Suprapubic skin (tissue), 4 donors: ENCODE results near the gene ZNF134. TPM values are rescaled to one million over a fixed set of nuclear protein-coding genes. Genes with fewer than 3 reads are reported as not detected.

Experiments
- DNase-seq, 2 donors: peaks; one replicate each; pipeline ENCODE4 v3.0.0-alpha.2; 2019; ENCODE audit warnings: low spot score in 2 of 2
- H3K27ac ChIP-seq: fragments of 200-600 bp; sonication (generic); one replicate; pipeline ENCODE4 v1.5.1; 2019
- H3K27me3 ChIP-seq: fragments of 200-600 bp; sonication (generic); one replicate; pipeline ENCODE4 v1.5.1; 2019
- H3K36me3 ChIP-seq: fragments of 200-600 bp; sonication (generic); one replicate; pipeline ENCODE4 v1.5.1; 2019
- H3K4me1 ChIP-seq: fragments of 200-600 bp; sonication (generic); one replicate; pipeline ENCODE4 v1.5.1; 2019
- H3K4me3 ChIP-seq: fragments of 200-600 bp; sonication (generic); one replicate; pipeline ENCODE4 v1.5.1; 2019; ENCODE audit warnings: mild to moderate bottlenecking
- H3K9me3 ChIP-seq: fragments of 200-600 bp; sonication (generic); one replicate; pipeline ENCODE4 v1.5.1; 2019
- EP300 ChIP-seq: sonication (generic); formaldehyde crosslinking; IDR thresholded peaks from one replicate; pipeline ENCODE4 v1.6.1; 2017; ENCODE audit warnings: antibody characterized with exemption
- POLR2A ChIP-seq, 2 donors: fragments of 450-650 bp; IDR thresholded peaks; one replicate each; pipeline ENCODE4 v1.6.1; 2017; ENCODE audit warnings: antibody characterized with exemption in 2 of 2, mild to moderate bottlenecking in 2 of 2, moderate library complexity in 2 of 2
- POLR2AphosphoS5 ChIP-seq, 3 donors: sonication (generic); formaldehyde crosslinking; IDR thresholded peaks; one replicate each; pipeline ENCODE4 v1.6.1; 2017; ENCODE audit warnings: antibody characterized with exemption in 3 of 3
- whole genome bisulfite sequencing: methylation state at CpG from one replicate; pipeline ENCODE4 v1.1.5; 2018; 5-methylcytosine and 5-hydroxymethylcytosine counted together
- total RNA-seq, 4 donors: library from RNA; depleted of rRNA; stranded (reverse); fragments of >200 nt; gene quantifications; one replicate each; pipeline ENCODE4 v1.1.0, GENCODE V29; 2016
- TF ChIP-seq, protein P1 (sequence below), 2 donors: fragments of 200-600 bp in 1 of 2; fragments of 450-650 bp in 1 of 2; sonication (generic) in 1 of 2; IDR thresholded peaks; one replicate each; pipeline ENCODE4 v1.5.1; 2016 to 2019; ENCODE audit warnings: antibody characterized with exemption in 2 of 2, mild to moderate bottlenecking in 1 of 2, moderate library complexity in 1 of 2

ZNF134 gene
- total RNA-seq, 4 donors from 2014 or later: 15.8 to 35.0 (median 21.5) TPM

DNA sequence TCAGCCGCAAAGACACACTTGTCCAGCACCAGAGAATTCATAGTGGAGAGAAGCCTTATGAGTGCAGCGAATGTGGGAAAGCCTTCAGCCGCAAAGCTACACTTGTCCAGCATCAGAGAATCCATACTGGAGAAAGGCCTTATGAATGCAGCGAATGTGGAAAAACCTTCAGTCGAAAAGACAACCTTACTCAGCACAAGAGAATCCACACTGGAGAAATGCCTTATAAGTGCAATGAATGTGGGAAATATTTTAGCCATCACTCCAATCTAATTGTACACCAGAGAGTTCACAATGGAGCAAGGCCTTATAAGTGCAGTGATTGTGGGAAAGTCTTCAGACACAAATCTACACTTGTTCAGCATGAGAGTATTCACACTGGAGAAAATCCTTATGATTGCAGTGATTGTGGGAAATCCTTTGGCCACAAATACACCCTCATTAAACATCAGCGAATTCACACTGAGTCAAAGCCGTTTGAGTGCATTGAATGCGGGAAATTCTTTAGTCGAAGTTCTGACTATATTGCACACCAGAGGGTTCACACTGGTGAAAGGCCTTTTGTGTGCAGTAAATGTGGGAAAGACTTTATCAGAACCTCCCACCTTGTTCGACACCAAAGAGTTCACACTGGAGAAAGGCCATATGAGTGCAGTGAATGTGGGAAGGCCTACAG lies 6.8 kb downstream of the ZNF134 start:
- WGBS: 99% methylated on average over 10 of the region's 10 CpGs
- Histone ChIP-seq H3K4me1 (no peaks in the 10 kb centered on the region), H3K36me3 (peaks cover 78% of the 10 kb centered on the region), H3K4me3 (no peak overlapping the region), H3K27ac (no peak overlapping the region), H3K27me3 (no peaks in the 10 kb centered on the region), H3K9me3 (peaks cover 93% of the 10 kb centered on the region)
- TF ChIP-seq POLR2AphosphoS5 (IDR thresholded peaks at IDR 0.05) (no peak), POLR2A (IDR thresholded peaks at IDR 0.05) (no peak), EP300 (no peak)
- TF ChIP-seq, protein P1, sequence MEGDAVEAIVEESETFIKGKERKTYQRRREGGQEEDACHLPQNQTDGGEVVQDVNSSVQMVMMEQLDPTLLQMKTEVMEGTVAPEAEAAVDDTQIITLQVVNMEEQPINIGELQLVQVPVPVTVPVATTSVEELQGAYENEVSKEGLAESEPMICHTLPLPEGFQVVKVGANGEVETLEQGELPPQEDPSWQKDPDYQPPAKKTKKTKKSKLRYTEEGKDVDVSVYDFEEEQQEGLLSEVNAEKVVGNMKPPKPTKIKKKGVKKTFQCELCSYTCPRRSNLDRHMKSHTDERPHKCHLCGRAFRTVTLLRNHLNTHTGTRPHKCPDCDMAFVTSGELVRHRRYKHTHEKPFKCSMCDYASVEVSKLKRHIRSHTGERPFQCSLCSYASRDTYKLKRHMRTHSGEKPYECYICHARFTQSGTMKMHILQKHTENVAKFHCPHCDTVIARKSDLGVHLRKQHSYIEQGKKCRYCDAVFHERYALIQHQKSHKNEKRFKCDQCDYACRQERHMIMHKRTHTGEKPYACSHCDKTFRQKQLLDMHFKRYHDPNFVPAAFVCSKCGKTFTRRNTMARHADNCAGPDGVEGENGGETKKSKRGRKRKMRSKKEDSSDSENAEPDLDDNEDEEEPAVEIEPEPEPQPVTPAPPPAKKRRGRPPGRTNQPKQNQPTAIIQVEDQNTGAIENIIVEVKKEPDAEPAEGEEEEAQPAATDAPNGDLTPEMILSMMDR (IDR thresholded peaks at IDR 0.05): no peak
- DNase-seq: no peak

DNA sequence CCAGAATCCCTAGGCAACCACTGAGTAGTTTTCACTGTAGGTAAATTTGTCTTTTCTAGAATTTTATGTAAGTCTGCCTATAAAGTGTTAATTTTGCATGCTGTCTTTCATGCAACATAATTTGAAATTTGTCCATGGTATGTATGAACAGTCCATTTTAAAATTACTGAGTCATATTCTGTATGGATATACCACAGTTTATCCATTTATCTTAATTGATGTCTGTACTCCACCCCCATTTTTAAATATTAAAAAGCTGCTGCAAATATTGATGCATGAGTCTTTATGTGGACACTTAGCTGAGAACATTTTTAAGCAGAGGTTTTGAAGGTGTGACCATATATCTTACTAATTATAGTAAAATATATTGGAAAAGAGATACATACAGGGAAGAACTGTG lies 9.0 kb downstream of the ZNF134 start:
- Histone ChIP-seq H3K36me3 (peaks cover 55% of the 10 kb centered on the region), H3K4me1 (no peaks in the 10 kb centered on the region)

DNA sequence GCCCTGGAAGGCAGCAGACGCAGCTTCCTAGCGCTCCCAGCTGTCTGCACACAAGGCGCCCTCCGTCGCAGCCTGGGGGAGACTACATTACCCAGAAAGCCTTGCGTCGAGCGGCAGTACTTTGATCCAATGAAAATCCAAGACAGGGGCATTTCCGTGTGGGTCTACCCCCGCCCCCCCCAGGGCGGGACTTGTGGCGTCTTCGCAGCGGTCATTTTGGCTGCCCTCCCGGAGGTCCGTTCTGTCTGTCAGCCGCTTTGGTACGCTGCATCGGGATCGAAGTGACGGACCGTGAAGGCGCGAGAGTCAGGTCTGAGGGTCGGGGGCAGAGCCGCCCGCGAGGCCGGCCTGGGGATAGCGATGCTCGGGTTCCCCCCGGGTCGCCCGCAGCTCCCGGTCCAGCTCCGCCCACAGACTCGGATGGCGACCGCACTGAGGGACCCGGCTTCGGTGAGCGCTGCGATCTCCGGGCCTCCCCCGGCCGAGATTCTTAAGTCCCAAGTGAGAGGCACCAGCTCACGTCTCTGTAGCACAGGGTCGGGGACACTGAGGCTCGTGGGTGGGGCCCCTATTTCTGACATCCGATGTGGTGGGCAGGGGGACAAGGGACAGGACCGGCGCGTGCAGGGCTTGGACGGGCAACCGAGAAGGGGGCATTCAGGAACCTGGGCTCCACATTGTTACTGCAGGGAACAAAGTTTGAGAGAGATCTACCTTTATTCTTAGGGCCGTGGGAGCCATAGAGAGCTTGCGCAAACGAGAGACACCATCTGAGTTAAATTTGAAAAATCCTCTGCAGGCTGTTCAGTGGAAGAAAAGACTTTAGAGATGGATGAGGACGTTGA lies 19.2 kb downstream of the ZNF134 start, which contains the start of gene ZNF211:
Gene ZNF211 (plus strand): TSS at position 182 of the 845 bp plus-strand sequence. CDS start 179 bp downstream, at position 361.
- peaks cover 15% of the 10 kb centered on the region for H3K4me1 ChIP-seq
- H3K27me3 ChIP-seq: no peaks in the 10 kb centered on the region
- H3K9me3 ChIP-seq: peaks cover 17% of the 10 kb centered on the region
- peak; percentile 92 to 93 for DNase-seq
- H3K36me3 ChIP-seq: peaks cover 36% of the 10 kb centered on the region
- 3% methylated on average over 24 of the region's 59 CpGs for WGBS
- H3K4me3 ChIP-seq: peak within 1 kb of the TSS; percentile 92
- H3K27ac ChIP-seq: peak within 1 kb of the TSS; percentile 49
- TF ChIP-seq POLR2AphosphoS5 (IDR thresholded peaks at IDR 0.05) (peak in 2 of 3 donors; percentile 26 to 29), POLR2A (IDR thresholded peaks at IDR 0.05) (no peak)

More for the DNA sequence above, 9.0 kb downstream of the ZNF134 start:
- Histone ChIP-seq H3K4me3 (no peak overlapping the region), H3K27me3 (no peaks in the 10 kb centered on the region), H3K9me3 (peaks cover 79% of the 10 kb centered on the region), H3K27ac (no peak overlapping the region)
- DNase-seq: no peak
- TF ChIP-seq POLR2A (IDR thresholded peaks at IDR 0.05): no peak
- no peak for TF ChIP-seq EP300
- no peak for TF ChIP-seq POLR2AphosphoS5 (IDR thresholded peaks at IDR 0.05)
- TF ChIP-seq, protein P1 (IDR thresholded peaks at IDR 0.05): no peak

DNA sequence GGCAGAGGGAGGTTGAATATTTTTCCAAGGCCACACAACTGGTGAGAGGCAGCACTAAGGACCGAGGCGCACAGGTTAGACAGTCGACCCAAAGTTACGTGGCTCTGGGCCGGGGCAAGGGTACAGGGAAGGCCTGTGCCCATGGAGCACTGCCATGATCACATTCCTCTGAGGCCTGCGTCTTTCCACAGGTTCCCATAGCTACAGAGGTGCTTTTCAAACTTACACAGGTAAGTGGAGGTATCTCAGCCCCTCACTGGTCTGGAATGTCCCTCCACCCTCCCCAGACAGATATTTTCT lies 19.7 kb downstream of the ZNF134 start:
- TF ChIP-seq POLR2AphosphoS5 (IDR thresholded peaks at IDR 0.05) (no peak), POLR2A (IDR thresholded peaks at IDR 0.05) (no peak), EP300 (no peak)
- TF ChIP-seq, protein P1 (IDR thresholded peaks at IDR 0.05): no peak
- WGBS: 42% methylated on average over 5 of the region's 6 CpGs
- Histone ChIP-seq H3K4me1 (peaks cover 15% of the 10 kb centered on the region), H3K9me3 (peaks cover 18% of the 10 kb centered on the region), H3K27me3 (no peaks in the 10 kb centered on the region), H3K27ac (no peak overlapping the region), H3K4me3 (peak overlapping the region; percentile 92), H3K36me3 (peaks cover 42% of the 10 kb centered on the region)
- DNase-seq: no peak

DNA sequence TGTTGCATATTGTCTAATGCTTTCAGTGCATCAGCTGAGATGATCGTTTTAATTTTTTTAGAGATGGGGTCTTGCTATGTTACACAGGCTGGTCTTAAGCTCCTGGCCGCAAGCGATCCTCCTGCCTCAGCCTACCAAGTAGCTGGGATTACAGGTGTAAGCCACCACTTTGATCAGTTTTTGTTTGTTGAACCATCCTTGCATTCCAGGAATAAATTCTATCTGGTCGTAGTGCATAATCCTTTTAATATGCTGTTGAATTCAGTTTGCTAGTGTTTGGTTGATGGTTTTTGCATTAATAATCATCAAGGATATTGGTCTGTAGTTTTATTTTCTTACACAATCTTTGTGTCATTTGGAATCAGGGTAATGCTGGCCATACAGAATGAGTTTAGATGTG lies 23.3 kb downstream of the ZNF134 start:
- no peak overlapping the region for H3K4me3 ChIP-seq
- peaks cover 75% of the 10 kb centered on the region for H3K36me3 ChIP-seq
- DNase-seq: no peak
- no peak overlapping the region for H3K27ac ChIP-seq
- peaks cover 29% of the 10 kb centered on the region for H3K9me3 ChIP-seq
- TF ChIP-seq POLR2AphosphoS5 (IDR thresholded peaks at IDR 0.05) (no peak), EP300 (no peak), POLR2A (IDR thresholded peaks at IDR 0.05) (no peak)
- TF ChIP-seq, protein P1 (IDR thresholded peaks at IDR 0.05): no peak
- H3K4me1 ChIP-seq: peaks cover 15% of the 10 kb centered on the region
- WGBS: 94% methylated on average over 4 of the region's 4 CpGs
- H3K27me3 ChIP-seq: no peaks in the 10 kb centered on the region
